Prostate gland (tissue), 2 donors: ENCODE results near the gene ADAMTS14.

Source experiments
- CTCF ChIP-seq, 4 experiments: fragments of 200-600 bp in 2 of 4; fragments of 450-650 bp in 2 of 4; sonication (generic) in 2 of 4; IDR thresholded peaks; 1 replicate in 3 of 4; 2 replicates in 1 of 4; pipeline ENCODE4 v1.5.1; 2016 to 2019; ENCODE audit warnings: antibody characterized with exemption in 4 of 4, mild to moderate bottlenecking in 2 of 4, moderate library complexity in 2 of 4
- POLR2A ChIP-seq: fragments of 450-650 bp; IDR thresholded peaks from one replicate; pipeline ENCODE4 v1.6.1; 2016; ENCODE audit warnings: antibody characterized with exemption, mild to moderate bottlenecking
- POLR2AphosphoS5 ChIP-seq: sonication (generic); formaldehyde crosslinking; IDR thresholded peaks from one replicate; pipeline ENCODE4 v1.6.1; 2017; ENCODE audit warnings: antibody characterized with exemption

DNA sequence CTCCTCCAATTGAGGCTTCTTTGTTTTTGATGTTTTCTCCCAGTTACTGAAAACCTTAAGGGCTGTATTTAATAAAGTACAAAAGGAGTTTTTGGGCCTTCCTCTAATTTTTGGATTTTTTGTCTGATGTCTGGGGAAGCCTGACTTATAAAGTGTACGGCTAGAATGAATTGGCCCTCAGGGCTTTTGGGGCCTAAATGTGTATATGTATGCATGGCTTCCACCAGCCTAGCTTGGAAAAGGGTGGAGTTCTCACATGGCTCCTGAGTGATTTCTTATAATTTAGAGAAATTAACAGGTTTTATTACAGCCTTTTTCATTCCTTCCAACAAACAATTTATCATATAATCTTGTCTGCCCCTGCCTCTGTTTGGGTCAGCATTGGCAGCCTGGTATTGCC is 123.3 kb downstream of the ADAMTS14 start:
- TF ChIP-seq CTCF (IDR thresholded peaks at IDR 0.05) (no peak), POLR2A (no peak), POLR2AphosphoS5 (no peak)
